AG20443 (cell line): ENCODE results near the gene IDH2.

Experiments
- DNase-seq: peaks from one replicate; pipeline ENCODE4 v3.0.0; 2012; ENCODE audit warnings: low spot score, mixed read lengths

IDH2 gene

GRCh38 chr15:90042766-90043529, 59.3 kb downstream of the IDH2 start:
- no peak for DNase-seq

DNA sequence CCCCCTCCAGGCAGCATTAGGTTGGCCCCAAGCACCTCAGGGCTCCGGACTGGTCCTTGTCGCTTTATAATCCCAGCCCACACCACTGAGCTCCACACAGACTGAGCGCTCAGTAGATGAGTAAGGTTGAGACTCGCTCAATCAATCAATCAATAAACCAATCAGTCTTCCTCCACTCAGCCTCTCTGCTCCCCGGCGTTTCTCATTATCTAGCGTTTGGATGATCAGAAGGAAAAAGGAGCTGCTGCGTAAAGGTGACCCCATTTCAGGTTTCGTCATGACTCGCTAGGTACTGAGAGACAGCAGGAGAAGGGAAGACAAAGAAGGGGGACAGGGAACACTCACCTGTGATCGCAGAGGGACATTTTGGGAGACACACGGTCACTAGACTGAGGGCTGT, 59.9 kb downstream of the IDH2 start:
- DNase-seq, result no peak

DNA sequence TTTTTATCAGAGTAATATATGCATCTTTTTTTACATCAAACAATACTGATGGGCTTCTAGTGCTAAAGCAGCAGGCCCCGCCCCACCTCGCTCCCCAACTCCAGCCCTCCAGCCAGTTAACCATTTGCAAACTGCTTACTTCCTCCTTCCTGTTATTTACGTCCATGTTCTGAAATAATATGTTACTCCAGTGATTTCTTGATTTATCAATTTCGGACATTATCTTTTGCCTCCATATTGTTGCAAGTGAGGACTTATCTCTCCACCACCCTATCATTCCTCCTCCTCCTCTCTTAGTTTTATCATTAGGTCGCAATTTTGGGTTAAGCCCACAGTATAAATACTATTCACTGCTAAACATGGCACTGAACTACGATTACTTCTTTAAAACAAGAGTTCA, 61.6 kb downstream of the IDH2 start:
- no peak for DNase-seq

GRCh38 chr15:90039996-90040395, 62.3 kb downstream of the IDH2 start:
- no peak for DNase-seq

DNA sequence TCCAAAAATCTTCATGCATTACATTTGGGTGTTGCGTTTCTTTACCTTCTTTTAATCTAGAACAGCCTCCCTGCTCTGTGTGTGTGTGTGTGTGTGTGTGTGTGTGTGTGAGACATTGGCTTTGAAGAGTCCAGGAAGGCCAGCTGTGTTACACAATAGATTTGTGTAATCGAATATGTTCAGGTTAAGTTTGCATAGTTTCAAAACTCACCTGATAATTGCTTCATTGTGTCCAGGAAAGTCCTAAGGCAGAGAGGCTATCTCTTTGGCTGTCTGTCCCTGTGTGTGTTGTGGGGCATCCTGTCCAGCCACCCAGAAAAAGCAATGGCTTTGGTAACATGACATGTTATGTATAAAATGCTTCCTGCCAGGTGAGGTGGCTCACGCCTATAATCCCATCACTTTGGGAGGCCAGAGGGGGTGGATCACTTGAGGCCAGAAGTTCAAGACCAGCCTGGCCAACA, 63.6 kb downstream of the IDH2 start:
- DNase-seq, result no peak

DNA sequence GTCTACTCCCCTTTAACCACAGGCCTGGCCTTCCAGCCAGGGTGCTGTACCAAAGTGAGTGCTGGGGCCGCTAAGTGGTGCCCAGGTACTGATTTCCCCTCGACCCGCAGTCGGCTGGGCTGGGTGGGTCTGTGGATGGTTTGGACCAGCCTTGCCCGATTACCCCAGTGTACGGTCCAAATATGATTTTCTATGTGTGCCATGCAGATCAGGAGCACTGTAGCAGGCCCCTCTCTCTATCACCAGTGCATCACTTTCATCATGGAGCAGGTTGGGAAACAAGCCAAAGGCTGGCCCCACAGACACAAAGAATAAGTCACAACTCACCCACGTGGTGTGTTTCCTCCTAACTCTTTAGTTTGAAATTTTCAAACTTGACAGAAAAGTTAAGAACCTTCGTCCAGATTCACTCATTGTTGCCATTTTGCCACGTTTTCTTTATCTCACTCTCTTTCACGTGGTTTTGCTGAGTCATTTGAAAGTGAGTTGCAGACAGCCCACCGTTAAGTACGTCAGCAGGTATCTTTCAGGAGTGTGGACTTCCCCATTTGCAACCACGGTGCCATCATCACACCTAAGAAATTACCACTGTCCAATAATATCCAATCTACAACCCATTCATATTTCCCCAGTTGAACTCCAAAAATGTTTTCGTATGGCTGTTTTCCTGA, 64.2 kb downstream of the IDH2 start:
- no peak for DNase-seq

- peak; percentile 83 for DNase-seq
These were observed 64.8 kb downstream of the IDH2 start for GRCh38 chr15:90037511-90037860.

GRCh38 chr15:90036806-90037510, 65.3 kb downstream of the IDH2 start:
- DNase-seq, result no peak

DNA sequence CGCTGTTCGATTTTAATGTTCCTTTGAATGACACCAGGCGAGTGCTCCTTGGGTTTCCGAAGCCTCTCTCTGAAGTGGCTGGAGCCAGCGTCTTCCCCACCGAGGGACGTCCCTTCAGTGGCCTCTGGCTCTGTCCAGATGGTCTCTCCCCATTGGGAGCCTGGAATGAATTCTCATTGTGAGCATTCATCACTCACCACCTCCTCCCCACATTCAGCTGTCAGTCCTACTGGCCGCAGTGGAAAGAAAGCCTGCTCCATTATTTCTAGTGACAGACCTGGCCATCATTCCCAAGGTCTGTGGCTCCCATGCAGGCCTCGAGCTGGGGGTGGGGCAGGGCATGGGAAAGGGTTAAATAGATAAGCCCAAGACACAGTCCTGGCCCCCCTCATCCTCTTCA, 65.9 kb downstream of the IDH2 start:
- no peak for DNase-seq

- no peak for DNase-seq
These were observed 66.4 kb downstream of the IDH2 start for GRCh38 chr15:90035840-90036230.

- DNase-seq, result no peak
These were observed 67.0 kb downstream of the IDH2 start for GRCh38 chr15:90035095-90035839.

- no peak for DNase-seq
These were observed 68.8 kb downstream of the IDH2 start for GRCh38 chr15:90033448-90033847.
